GM12891 (cell line): ENCODE results near the gene CFAP92.

Source experiments
- DNase-seq: peaks from one replicate; pipeline ENCODE4 v3.0.0; 2011; ENCODE audit warnings: low spot score; ENCODE audit not compliant: insufficient read length
- FAIRE-seq: peaks from 2 replicates; lab custom pipeline; 2011; peaks lifted over from hg19 to GRCh38; lab: Jason Lieb, UNC
- PAX5 ChIP-seq: IDR thresholded peaks from 2 replicates; pipeline ENCODE4 v1.6.1; 2011; ENCODE audit warnings: low read length, moderate library complexity, mild to moderate bottlenecking; ENCODE audit not compliant: insufficient read depth, severe bottlenecking
- POLR2A ChIP-seq: IDR thresholded peaks from 2 replicates; pipeline ENCODE4 v1.6.1; 2011; ENCODE audit warnings: low read depth, low read length, control low read depth
- POLR2AphosphoS5 ChIP-seq: IDR thresholded peaks from 2 replicates; pipeline ENCODE4 v1.6.1; 2011; ENCODE audit warnings: low read depth, low read length, control low read depth
- POU2F2 ChIP-seq: IDR thresholded peaks from 2 replicates; pipeline ENCODE4 v1.6.1; 2011; ENCODE audit warnings: low read depth, mild to moderate bottlenecking, control low read depth, low read length, moderate library complexity
- SPI1 ChIP-seq: IDR thresholded peaks from 2 replicates; pipeline ENCODE4 v1.6.1; 2011; ENCODE audit warnings: low read depth, low read length, control low read depth
- TAF1 ChIP-seq: IDR thresholded peaks from 2 replicates; pipeline ENCODE4 v1.6.1; 2011; ENCODE audit warnings: low read depth, low read length, control low read depth

The CFAP92 gene

GRCh38 chr3:128991355-128991895 lies 2.5 kb downstream of the CFAP92 start:
- TF ChIP-seq POLR2AphosphoS5: no peak
- TF ChIP-seq POU2F2: no peak
- TF ChIP-seq TAF1: no peak
- no peak for TF ChIP-seq SPI1
- no peak for TF ChIP-seq PAX5
- TF ChIP-seq POLR2A: no peak
- DNase-seq (no peak), FAIRE-seq (no peak)

GRCh38 chr3:128988286-128988685 lies 5.6 kb downstream of the CFAP92 start:
- DNase-seq (no peak), FAIRE-seq (no peak)
- no peak for TF ChIP-seq POLR2A
- no peak for TF ChIP-seq TAF1
- no peak for TF ChIP-seq SPI1
- no peak for TF ChIP-seq PAX5

GRCh38 chr3:128987302-128988100 lies 6.4 kb downstream of the CFAP92 start:
- TF ChIP-seq PAX5: no peak
- no peak for TF ChIP-seq SPI1
- TF ChIP-seq POU2F2: no peak
- no peak for TF ChIP-seq TAF1
- TF ChIP-seq POLR2AphosphoS5: no peak
- no peak for TF ChIP-seq POLR2A
- DNase-seq (no peak), FAIRE-seq (no peak)

- DNase-seq (no peak), FAIRE-seq (no peak)
- TF ChIP-seq TAF1: no peak
- TF ChIP-seq PAX5: no peak
- TF ChIP-seq POLR2AphosphoS5: no peak
- no peak for TF ChIP-seq POU2F2
- TF ChIP-seq SPI1: no peak
- TF ChIP-seq POLR2A: no peak
Observed at GRCh38 chr3:128984596-128984995, 9.3 kb downstream of the CFAP92 start.

GRCh38 chr3:128983293-128984069 lies 10.4 kb downstream of the CFAP92 start:
- FAIRE-seq (no peak), DNase-seq (no peak)
- no peak for TF ChIP-seq POU2F2
- no peak for TF ChIP-seq PAX5
- TF ChIP-seq POLR2AphosphoS5: no peak
- no peak for TF ChIP-seq SPI1
- TF ChIP-seq POLR2A: no peak
- TF ChIP-seq TAF1: no peak

- FAIRE-seq: no peak
- no peak for DNase-seq
- TF ChIP-seq POU2F2 (no peak), PAX5 (no peak), POLR2A (no peak), TAF1 (no peak), SPI1 (no peak), POLR2AphosphoS5 (no peak)
Observed at GRCh38 chr3:128975276-128975675, 18.6 kb downstream of the CFAP92 start.

GRCh38 chr3:128973988-128974564 lies 19.8 kb downstream of the CFAP92 start:
- DNase-seq: no peak
- no peak for TF ChIP-seq POLR2A
- TF ChIP-seq TAF1: no peak
- TF ChIP-seq SPI1: no peak; the same call in 1 of the 2 replicates
- TF ChIP-seq PAX5: no peak
- no peak for TF ChIP-seq POU2F2
- no peak for TF ChIP-seq POLR2AphosphoS5
- FAIRE-seq: no peak

- TF ChIP-seq POLR2A (no peak), POU2F2 (no peak), PAX5 (no peak), TAF1 (no peak), POLR2AphosphoS5 (no peak), SPI1 (no peak)
- FAIRE-seq: no peak
- DNase-seq: no peak
Observed at GRCh38 chr3:128971421-128972100, 22.3 kb downstream of the CFAP92 start.
